Activated naive CD4-positive, alpha-beta T cell treated with anti-CD3 and anti-CD28 coated beads for 36 hours (primary cell): Measurements from ENCODE around the gene VPS35L. TPM values are rescaled to one million over a fixed set of nuclear protein-coding genes. Genes with fewer than 3 reads are reported as not detected.

Experiments
- CTCF ChIA-PET: fragments of 350-600 bp; sonication (Branson Sonifier 250); formaldehyde crosslinking; loops from one replicate; lab custom pipeline; 2021; ENCODE audit warnings: antibody characterized with exemption; lab: Charles Lee
- DNase-seq: peaks from one replicate; pipeline ENCODE4 v3.0.0-alpha.2; 2020
- H3K27ac Mint-ChIP-seq: one replicate; pipeline ENCODE4 v1.8.0; 2021; ENCODE audit warnings: mild to moderate bottlenecking, mixed read lengths
- H3K27me3 Mint-ChIP-seq: one replicate; pipeline ENCODE4 v1.8.0; 2021; ENCODE audit warnings: low read depth, mixed read lengths
- H3K36me3 Mint-ChIP-seq: one replicate; pipeline ENCODE4 v1.8.0; 2021; ENCODE audit warnings: low read depth, mixed read lengths
- H3K4me1 Mint-ChIP-seq: one replicate; pipeline ENCODE4 v1.8.0; 2021; ENCODE audit warnings: low read depth, mixed read lengths
- H3K4me3 Mint-ChIP-seq: one replicate; pipeline ENCODE4 v1.8.0; 2021; ENCODE audit warnings: mild to moderate bottlenecking, moderate library complexity, mixed read lengths
- H3K9me3 Mint-ChIP-seq: one replicate; pipeline ENCODE4 v1.8.0; 2021; ENCODE audit warnings: mixed read lengths
- intact Hi-C: fragments of 100-400 bp; cut with micrococcal nuclease; formaldehyde crosslinking; loops from one replicate; pipeline ENCODE4 v1.15.1; 2023
- total RNA-seq, 2 experiments: library from RNA; stranded (reverse); gene quantifications; one replicate each; pipeline ENCODE4 v1.2.3, GENCODE V29; 2021

VPS35L gene
- total RNA-seq, 2 experiments from 2014 or later = 30.3 to 32.4 TPM

DNA sequence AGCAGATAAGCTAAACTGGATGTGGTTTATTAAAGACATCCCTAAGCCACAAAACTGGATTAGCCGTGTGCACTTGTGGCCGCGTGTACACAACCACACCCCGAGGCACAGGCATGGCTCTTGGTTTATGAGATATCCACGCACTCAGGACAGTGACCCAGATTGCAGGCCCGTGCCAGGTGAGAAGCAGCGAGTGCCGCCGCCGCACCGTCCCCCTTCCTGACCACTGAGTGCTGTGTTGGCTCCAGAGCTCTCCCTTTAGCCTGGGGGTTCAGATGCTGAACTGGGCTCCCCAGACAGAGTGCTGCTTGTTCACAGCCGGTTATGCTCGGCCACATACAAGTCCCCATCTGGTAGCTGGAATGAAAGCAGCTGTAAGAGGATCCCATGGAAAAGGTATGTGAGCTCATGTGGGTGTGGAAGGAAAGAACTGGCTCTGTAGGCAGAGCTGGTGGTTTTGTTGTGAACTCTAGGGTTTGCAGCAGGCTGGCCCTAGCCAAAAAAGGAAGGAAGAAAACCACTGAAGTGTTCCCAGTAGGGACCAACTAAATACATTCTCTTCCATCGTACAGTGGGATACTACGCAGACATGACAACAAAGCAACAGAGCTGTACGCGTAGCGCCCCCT lies 133.0 kb downstream of the VPS35L start:
- no peaks in the 10 kb centered on the region for H3K27me3 Mint-ChIP-seq
- H3K4me3 Mint-ChIP-seq = no peak overlapping the region
- DNase-seq = no peak
- peaks cover 43% of the 10 kb centered on the region for H3K4me1 Mint-ChIP-seq
- intact Hi-C loops = no loop called here
- peaks cover 36% of the 10 kb centered on the region for H3K36me3 Mint-ChIP-seq
- H3K9me3 Mint-ChIP-seq = peaks cover 5% of the 10 kb centered on the region
- CTCF ChIA-PET = no interaction called here
- no peak overlapping the region for H3K27ac Mint-ChIP-seq

- CTCF ChIA-PET = no interaction called here
- Mint-ChIP-seq H3K27me3 (no peaks in the 10 kb centered on the region), H3K27ac (no peak overlapping the region), H3K4me1 (peaks cover 46% of the 10 kb centered on the region), H3K4me3 (no peak overlapping the region), H3K9me3 (peaks cover 5% of the 10 kb centered on the region), H3K36me3 (peaks cover 32% of the 10 kb centered on the region)
- intact Hi-C loops = no loop called here
- no peak for DNase-seq
These were observed 133.8 kb downstream of the VPS35L start for GRCh38 chr16:19689342-19689741.

GRCh38 chr16:19690196-19690595 lies 134.7 kb downstream of the VPS35L start:
- peaks cover 51% of the 10 kb centered on the region for H3K4me1 Mint-ChIP-seq
- H3K27ac Mint-ChIP-seq = peak overlapping the region; percentile 41
- peaks cover 2% of the 10 kb centered on the region for H3K9me3 Mint-ChIP-seq
- H3K36me3 Mint-ChIP-seq = peaks cover 26% of the 10 kb centered on the region
- H3K4me3 Mint-ChIP-seq = no peak overlapping the region
- CTCF ChIA-PET = no interaction called here
- intact Hi-C loops = no loop called here
- H3K27me3 Mint-ChIP-seq = no peaks in the 10 kb centered on the region
- DNase-seq = no peak

DNA sequence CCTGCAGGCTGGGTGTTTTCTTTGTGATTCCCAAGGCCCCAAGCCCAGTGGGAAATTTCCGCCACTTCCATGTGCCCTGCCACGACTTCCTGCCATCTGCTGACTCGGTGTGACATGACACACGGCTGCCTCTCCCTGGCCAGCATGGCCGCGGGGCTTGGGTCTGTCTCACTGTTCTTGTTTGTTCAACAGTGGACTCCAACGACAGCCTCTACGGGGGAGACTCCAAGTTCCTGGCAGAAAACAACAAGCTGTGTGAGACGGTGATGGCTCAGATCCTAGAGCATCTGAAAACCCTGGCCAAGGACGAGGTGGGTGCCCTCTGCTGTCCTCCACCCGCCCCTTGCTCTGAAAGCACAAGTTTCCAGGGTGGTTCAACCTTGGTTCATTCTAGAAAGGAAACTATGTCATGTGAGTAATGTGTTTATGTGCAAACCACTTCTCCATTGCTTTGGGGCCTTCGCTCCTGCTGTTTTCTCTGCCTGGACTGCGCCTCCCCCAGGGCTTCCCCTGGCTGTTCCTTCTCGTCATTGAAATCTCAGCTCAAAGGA lies 135.7 kb downstream of the VPS35L start:
- Mint-ChIP-seq H3K4me1 (peaks cover 59% of the 10 kb centered on the region), H3K9me3 (no peaks in the 10 kb centered on the region), H3K27ac (no peak overlapping the region), H3K36me3 (peaks cover 20% of the 10 kb centered on the region), H3K27me3 (no peaks in the 10 kb centered on the region), H3K4me3 (no peak overlapping the region)
- intact Hi-C loops = no loop called here
- DNase-seq = no peak
- CTCF ChIA-PET = no interaction called here

GRCh38 chr16:19694989-19695388 lies 139.5 kb downstream of the VPS35L start:
- H3K4me1 Mint-ChIP-seq = peaks cover 66% of the 10 kb centered on the region
- no peak for DNase-seq
- CTCF ChIA-PET = interaction anchor here (1.6 kb wide), 1 partner anchor 111 kb away, joined by 5 read pairs; no protein-coding TSS in a partner anchor
- H3K4me3 Mint-ChIP-seq = no peak overlapping the region
- H3K36me3 Mint-ChIP-seq = peaks cover 36% of the 10 kb centered on the region
- H3K27ac Mint-ChIP-seq = no peak overlapping the region
- intact Hi-C loops = loop anchor here (5.0 kb wide), 1 partner anchor 173 kb away; the partner anchor contains the start of genes CCP110 and GDE1
- no peaks in the 10 kb centered on the region for H3K27me3 Mint-ChIP-seq
- H3K9me3 Mint-ChIP-seq = no peaks in the 10 kb centered on the region

- Mint-ChIP-seq H3K9me3 (no peaks in the 10 kb centered on the region), H3K27me3 (no peaks in the 10 kb centered on the region), H3K4me3 (no peak overlapping the region), H3K27ac (peak overlapping the region; percentile 69), H3K4me1 (peaks cover 66% of the 10 kb centered on the region), H3K36me3 (peaks cover 46% of the 10 kb centered on the region)
- CTCF ChIA-PET = interaction anchor here (0.7 to 1.6 kb wide), 3 partner anchors 28 to 141 kb away, joined by 3 to 5 read pairs (median 4); partner anchors contain the start of gene VPS35L
- DNase-seq = peak; percentile 77
- intact Hi-C loops = loop anchor here (5.0 kb wide), 1 partner anchor 174 kb away; the partner anchor contains the start of genes CCP110 and GDE1
These were observed 140.8 kb downstream of the VPS35L start for GRCh38 chr16:19696328-19696727.

GRCh38 chr16:19696961-19697360 lies 141.5 kb downstream of the VPS35L start:
- no peaks in the 10 kb centered on the region for H3K9me3 Mint-ChIP-seq
- peak overlapping the region; percentile 69 for H3K27ac Mint-ChIP-seq
- no peak for DNase-seq
- H3K4me3 Mint-ChIP-seq = no peak overlapping the region
- peaks cover 42% of the 10 kb centered on the region for H3K36me3 Mint-ChIP-seq
- H3K4me1 Mint-ChIP-seq = peaks cover 61% of the 10 kb centered on the region
- intact Hi-C loops = loop anchor here (5.0 kb wide), 1 partner anchor 175 kb away; the partner anchor contains the start of genes CCP110 and GDE1
- no peaks in the 10 kb centered on the region for H3K27me3 Mint-ChIP-seq
- CTCF ChIA-PET = interaction anchor here (1.6 kb wide), 1 partner anchor 29 kb away, joined by 3 read pairs; no protein-coding TSS in a partner anchor

DNA sequence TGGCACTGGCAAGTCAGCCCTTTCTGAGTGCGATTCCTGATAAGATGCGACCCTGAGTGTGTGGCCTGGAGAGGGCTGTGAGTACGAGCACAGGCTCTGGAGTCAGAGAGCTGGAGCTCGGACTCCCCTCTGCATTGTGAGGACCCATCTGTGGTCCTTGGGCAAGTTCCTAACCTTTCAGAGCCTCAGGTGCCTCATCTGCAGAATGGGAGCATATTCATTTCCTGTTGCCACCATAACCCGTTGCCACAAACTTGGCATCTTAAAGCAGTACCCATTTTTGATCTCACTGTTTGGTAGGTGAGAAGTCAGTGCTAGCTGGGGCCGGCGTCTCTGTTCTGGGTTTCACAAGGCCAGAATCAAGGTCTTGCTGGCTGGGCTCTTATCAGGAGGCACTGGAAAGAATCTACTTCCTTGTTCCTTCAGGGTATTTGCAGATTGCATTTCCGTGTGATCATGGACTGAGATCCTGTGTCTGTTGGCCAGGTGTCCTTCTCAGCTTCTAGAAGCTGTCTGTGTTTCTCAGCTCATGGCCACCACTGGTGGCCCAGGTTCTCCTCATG lies 142.3 kb downstream of the VPS35L start:
- Mint-ChIP-seq H3K4me3 (no peak overlapping the region), H3K27me3 (no peaks in the 10 kb centered on the region), H3K4me1 (peaks cover 61% of the 10 kb centered on the region), H3K9me3 (no peaks in the 10 kb centered on the region), H3K27ac (no peak overlapping the region), H3K36me3 (peaks cover 46% of the 10 kb centered on the region)
- CTCF ChIA-PET = no interaction called here
- intact Hi-C loops = loop anchor here (5.0 kb wide), 1 partner anchor 176 kb away; the partner anchor contains the start of genes CCP110 and GDE1
- no peak for DNase-seq

DNA sequence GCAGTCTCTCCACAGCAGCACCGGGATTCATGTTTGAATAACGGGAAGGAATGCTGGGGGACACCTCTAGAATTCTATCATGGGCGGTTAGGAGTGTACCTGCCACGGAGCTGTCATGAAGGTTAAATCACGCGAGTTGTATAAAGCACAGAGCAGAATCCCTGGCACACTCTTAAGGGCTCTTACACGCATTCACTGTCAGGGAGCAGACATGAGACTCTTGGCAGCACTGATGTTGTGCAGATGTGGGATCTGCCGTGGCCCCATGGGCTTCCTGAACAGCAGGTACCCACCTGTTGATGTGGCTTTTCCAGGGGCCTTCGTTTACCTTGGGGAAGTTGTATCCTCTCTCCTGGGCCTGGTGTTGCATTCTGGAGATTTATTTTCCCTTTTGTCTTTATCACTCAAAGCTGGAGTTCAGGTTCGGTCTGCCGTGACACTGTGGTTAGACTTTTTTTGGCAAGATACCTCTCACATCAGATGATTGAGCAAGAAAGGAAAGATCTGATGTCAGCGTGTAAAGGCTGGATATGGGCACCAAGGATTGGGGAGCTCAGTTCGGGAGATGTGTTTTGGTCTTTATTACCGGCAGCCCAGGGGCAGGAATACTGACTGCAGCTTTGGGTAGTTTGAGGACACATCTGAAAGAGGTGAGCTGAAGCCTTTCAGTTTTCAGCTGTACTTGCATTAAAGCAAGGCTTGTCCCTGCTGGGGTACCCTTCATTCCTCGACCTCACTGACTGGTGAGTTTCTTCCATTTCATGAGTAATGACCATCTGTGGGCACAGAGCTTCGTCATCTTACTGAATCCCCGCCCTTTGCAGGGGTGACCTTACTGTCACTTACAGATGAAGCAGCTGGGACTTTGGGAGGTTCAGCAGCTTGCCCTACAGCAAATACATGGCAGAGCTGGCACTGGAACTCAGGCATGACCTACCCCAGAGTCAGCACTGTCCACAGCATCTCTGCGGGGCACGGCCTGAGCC lies 143.3 kb downstream of the VPS35L start:
- H3K36me3 Mint-ChIP-seq = peaks cover 50% of the 10 kb centered on the region
- H3K9me3 Mint-ChIP-seq = no peaks in the 10 kb centered on the region
- no peak overlapping the region for H3K4me3 Mint-ChIP-seq
- H3K27ac Mint-ChIP-seq = no peak overlapping the region
- intact Hi-C loops = loop anchor here (5.0 kb wide), 1 partner anchor 176 kb away; the partner anchor contains the start of genes CCP110 and GDE1
- H3K27me3 Mint-ChIP-seq = no peaks in the 10 kb centered on the region
- peaks cover 58% of the 10 kb centered on the region for H3K4me1 Mint-ChIP-seq
- DNase-seq = peak; percentile 20
- CTCF ChIA-PET = no interaction called here

DNA sequence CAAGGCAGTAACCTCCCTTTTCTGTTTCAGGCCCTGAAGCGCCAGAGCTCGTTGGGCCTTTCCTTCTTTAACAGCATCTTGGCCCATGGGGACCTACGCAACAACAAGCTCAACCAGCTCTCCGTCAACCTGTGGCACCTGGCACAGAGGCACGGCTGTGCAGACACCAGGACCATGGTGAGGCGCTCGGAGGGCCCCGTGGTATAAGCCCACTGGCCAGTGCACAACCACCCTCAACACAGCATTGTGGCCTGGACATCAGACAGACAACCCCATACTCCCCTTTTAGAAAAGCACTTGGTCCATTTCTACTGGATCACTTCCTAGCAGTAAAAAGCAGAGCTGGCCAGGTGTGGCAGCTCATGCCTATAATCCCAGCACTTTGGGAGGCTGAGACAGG lies 144.0 kb downstream of the VPS35L start:
- intact Hi-C loops = loop anchor here (5.0 kb wide), 1 partner anchor 177 kb away; the partner anchor contains the start of genes CCP110 and GDE1

DNA sequence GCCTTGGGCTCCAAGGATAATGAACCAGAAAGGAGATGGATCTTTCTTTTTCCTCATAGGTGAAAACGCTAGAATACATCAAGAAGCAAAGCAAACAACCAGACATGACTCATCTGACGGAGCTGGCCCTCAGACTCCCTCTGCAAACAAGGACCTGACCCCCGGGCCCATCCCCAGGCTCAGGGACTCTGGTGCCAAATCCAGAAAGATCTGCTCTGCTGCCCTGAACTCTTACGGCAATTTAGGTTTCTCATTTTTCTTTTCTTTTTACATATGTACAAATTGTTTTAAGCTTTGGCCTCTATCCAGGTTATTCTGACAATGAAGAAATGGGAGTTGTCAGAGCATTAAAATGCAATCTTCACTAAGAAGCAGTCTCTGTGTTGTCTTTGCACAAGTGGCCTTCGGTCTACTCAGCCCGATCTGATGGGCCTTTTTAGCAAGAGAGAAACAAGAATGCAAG lies 144.8 kb downstream of the VPS35L start:
- no peaks in the 10 kb centered on the region for H3K27me3 Mint-ChIP-seq
- intact Hi-C loops = no loop called here
- H3K4me3 Mint-ChIP-seq = no peak overlapping the region
- H3K27ac Mint-ChIP-seq = no peak overlapping the region
- peaks cover 60% of the 10 kb centered on the region for H3K36me3 Mint-ChIP-seq
- peaks cover 49% of the 10 kb centered on the region for H3K4me1 Mint-ChIP-seq
- CTCF ChIA-PET = no interaction called here
- H3K9me3 Mint-ChIP-seq = no peaks in the 10 kb centered on the region
- no peak for DNase-seq

More for the DNA sequence above, 144.0 kb downstream of the VPS35L start:
- Mint-ChIP-seq H3K36me3 (peaks cover 54% of the 10 kb centered on the region), H3K4me1 (peaks cover 54% of the 10 kb centered on the region), H3K27me3 (no peaks in the 10 kb centered on the region), H3K9me3 (no peaks in the 10 kb centered on the region), H3K4me3 (no peak overlapping the region), H3K27ac (no peak overlapping the region)
- CTCF ChIA-PET = no interaction called here
- DNase-seq = no peak
